HCT116 (cell line): Measurements from ENCODE around the gene FOXB1. TPM values are rescaled to one million over a fixed set of nuclear protein-coding genes. Genes with fewer than 3 reads are reported as not detected.

Experiments
- ATAC-seq: fragments of 200-7000 bp; cut with Tn5 transposase; 2 replicates; pipeline ENCODE4 v1.9.1; 2020; ENCODE audit warnings: mild to moderate bottlenecking, moderate library complexity
- BruUV-seq: library from RNA; stranded (reverse); fragments of 400-500 nt; replicated peaks from 2 replicates; lab custom pipeline; 2021; lab: Mats Ljungman, UMichigan
- CTCF ChIA-PET: fragments of 300-600 bp; sonication (Branson Sonifier 250); formaldehyde crosslinking; loops from one replicate; lab custom pipeline; 2021; ENCODE audit warnings: antibody characterized with exemption; lab: Charles Lee
- POLR2A ChIA-PET: fragments of 300-600, 350-600 bp; sonication (Branson Sonifier 250); formaldehyde crosslinking; loops from one replicate; lab custom pipeline; 2021; ENCODE audit warnings: antibody characterized with exemption; lab: Charles Lee
- RAD21 ChIA-PET, 2 experiments: fragments of 300-600 bp; sonication (Branson Sonifier 250); formaldehyde crosslinking; loops; one replicate each; lab custom pipeline; 2023; ENCODE audit warnings: low total read pairs in 2 of 2; ENCODE audit not compliant: uncharacterized antibody in 2 of 2, unreplicated experiment in 2 of 2, low non-redundant PET in 1 of 2; lab: Charles Lee
- DNase-seq: peaks from one replicate; pipeline ENCODE4 v3.0.0-alpha.2; 2010; ENCODE audit warnings: low read depth, low spot score
- H2AFZ ChIP-seq: fragments of 200-600 bp; shearing (Covaris generic), sonication (generic); 2 replicates; pipeline ENCODE4 v1.6.1; 2017; ENCODE audit warnings: low read depth, mixed run types, mixed read lengths, antibody characterized with exemption, low read length; ENCODE audit not compliant: poor library complexity, severe bottlenecking
- H3K27ac ChIP-seq: 2 replicates; pipeline ENCODE4 v1.5.1; 2012; ENCODE audit warnings: low read depth, low read length
- H3K27me3 ChIP-seq: fragments of 200-600 bp; sonication (generic); 2 replicates; pipeline ENCODE4 v1.6.1; 2016; ENCODE audit warnings: mixed run types, low read length, mixed read lengths; ENCODE audit not compliant: insufficient read depth
- H3K36me3 ChIP-seq, 2 experiments: fragments of 200-500 bp in 1 of 2; fragments of 200-600 bp in 1 of 2; sonication (Bioruptor generic) in 1 of 2; sonication (generic) in 1 of 2; 2 replicates each; pipeline versions ENCODE4 v1.5.1 to v1.6.1; 2014 to 2016; ENCODE audit warnings: low read length in 2 of 2, inconsistent platforms in 1 of 2, mixed read lengths in 1 of 2, mixed run types in 1 of 2; ENCODE audit not compliant: insufficient read depth in 2 of 2, control insufficient read depth in 1 of 2
- H3K4me1 ChIP-seq, 2 experiments: fragments of 200-600 bp in 1 of 2; sonication (generic) in 1 of 2; 2 replicates each; pipeline versions ENCODE4 v1.5.1 to v1.6.1; 2012 to 2017; ENCODE audit warnings: low read length in 2 of 2, inconsistent platforms in 1 of 2, mild to moderate bottlenecking in 1 of 2, mixed read lengths in 1 of 2, mixed run types in 1 of 2, moderate library complexity in 1 of 2; ENCODE audit not compliant: insufficient read depth in 2 of 2, control insufficient read depth in 1 of 2
- H3K4me2 ChIP-seq: fragments of 200-600 bp; sonication (generic); 2 replicates; pipeline ENCODE4 v1.6.1; 2017; ENCODE audit warnings: mixed run types, low read length, mixed read lengths
- H3K4me3 ChIP-seq, 2 experiments: fragments of 200-600 bp in 1 of 2; sonication (generic) in 1 of 2; replicated peaks in 1 of 2; 2 replicates each; pipeline ENCODE4 v1.5.1; 2011 to 2016; ENCODE audit warnings: low read length in 2 of 2, control low read depth in 1 of 2, low read depth in 1 of 2, mild to moderate bottlenecking in 1 of 2, mixed read lengths in 1 of 2, mixed run types in 1 of 2
- H3K79me2 ChIP-seq: fragments of 200-600 bp; sonication (generic); 2 replicates; pipeline ENCODE4 v1.6.1; 2017; ENCODE audit warnings: mild to moderate bottlenecking, mixed run types, low read length, moderate library complexity, mixed read lengths; ENCODE audit not compliant: insufficient read depth
- H3K9ac ChIP-seq: fragments of 200-600 bp; sonication (generic); 2 replicates; pipeline ENCODE4 v1.6.1; 2016; ENCODE audit warnings: low read length, mixed read lengths
- H3K9me2 ChIP-seq: fragments of 200-600 bp; sonication (generic), shearing (Covaris generic); 2 replicates; pipeline ENCODE4 v1.6.1; 2017; ENCODE audit warnings: mixed run types, mild to moderate bottlenecking, moderate library complexity; ENCODE audit not compliant: insufficient read depth
- H3K9me3 ChIP-seq, 2 experiments: fragments of 200-500 bp in 1 of 2; fragments of 200-600 bp in 1 of 2; sonication (Bioruptor generic) in 1 of 2; sonication (generic) in 1 of 2; 2 replicates each; pipeline ENCODE4 v1.6.1; 2014 to 2017; ENCODE audit warnings: low read length in 2 of 2, mixed read lengths in 2 of 2, inconsistent platforms in 1 of 2, low read depth in 1 of 2, mild to moderate bottlenecking in 1 of 2, mixed run types in 1 of 2, moderate library complexity in 1 of 2; ENCODE audit not compliant: control insufficient read depth in 1 of 2, insufficient read depth in 1 of 2
- H4K20me1 ChIP-seq: fragments of 200-600 bp; sonication (generic), shearing (Covaris generic); 2 replicates; pipeline ENCODE4 v1.6.1; 2017; ENCODE audit warnings: mixed run types, mild to moderate bottlenecking, moderate library complexity; ENCODE audit not compliant: insufficient read depth
- ATF3 ChIP-seq: IDR thresholded peaks from 2 replicates; pipeline ENCODE4 v1.6.1; 2012
- CBX3 ChIP-seq: IDR thresholded peaks from 2 replicates; pipeline ENCODE4 v1.6.1; 2012; ENCODE audit warnings: low read depth
- CEBPB ChIP-seq: IDR thresholded peaks from 2 replicates; pipeline ENCODE4 v1.6.1; 2012; ENCODE audit warnings: low read depth
- ELF1 ChIP-seq: IDR thresholded peaks from 2 replicates; pipeline ENCODE4 v1.6.1; 2012; ENCODE audit warnings: low read depth, borderline replicate concordance
- EZH2 ChIP-seq: fragments of 200-600 bp; sonication (generic); IDR thresholded peaks from 2 replicates; pipeline ENCODE4 v1.6.1; 2017; ENCODE audit warnings: antibody characterized with exemption, mixed run types
- EZH2phosphoT487 ChIP-seq: fragments of 200-600 bp; IDR thresholded peaks from 2 replicates; pipeline ENCODE4 v1.6.1; 2018; ENCODE audit warnings: antibody characterized with exemption, borderline replicate concordance
- FOSL1 ChIP-seq: IDR thresholded peaks from 2 replicates; pipeline ENCODE4 v1.6.1; 2012; ENCODE audit warnings: low read depth
- POLR2A ChIP-seq: IDR thresholded peaks from 2 replicates; pipeline ENCODE4 v1.7.0; 2011; ENCODE audit warnings: borderline replicate concordance; ENCODE audit not compliant: insufficient read depth, insufficient read length; ENCODE audit errors: extremely low read depth
- RAD21 ChIP-seq: IDR thresholded peaks from 2 replicates; pipeline ENCODE4 v1.6.1; 2012; ENCODE audit warnings: low read depth, mild to moderate bottlenecking
- SIN3A ChIP-seq: IDR thresholded peaks from 2 replicates; pipeline ENCODE4 v1.6.1; 2012; ENCODE audit warnings: low read depth
- ZNF274 ChIP-seq: fragments of 200-500 bp; sonication (Bioruptor generic); IDR thresholded peaks from 2 replicates; pipeline ENCODE4 v1.6.1; 2014; ENCODE audit warnings: mild to moderate bottlenecking, low read depth, low read length, inconsistent platforms
- intact Hi-C: fragments of 100-400 bp; cut with micrococcal nuclease; formaldehyde crosslinking; loops from 2 replicates; pipeline ENCODE4 v1.10.0; 2022
- total RNA-seq: library from RNA; stranded (reverse); gene quantifications from one replicate; pipeline ENCODE4 v1.2.1, GENCODE V29; 2021; ENCODE audit not compliant: unreplicated experiment
- TF ChIP-seq, protein P1 (sequence below): IDR thresholded peaks from 2 replicates; pipeline ENCODE4 v1.6.1; 2012
- TF ChIP-seq, protein P2 (sequence below): IDR thresholded peaks from 2 replicates; pipeline ENCODE4 v1.6.1; 2011; ENCODE audit warnings: mild to moderate bottlenecking, low read length, moderate library complexity; ENCODE audit not compliant: insufficient replicate concordance; ENCODE audit errors: extremely low read depth

The FOXB1 gene
- total RNA-seq, 1 experiment from 2014 or later: not detected

DNA sequence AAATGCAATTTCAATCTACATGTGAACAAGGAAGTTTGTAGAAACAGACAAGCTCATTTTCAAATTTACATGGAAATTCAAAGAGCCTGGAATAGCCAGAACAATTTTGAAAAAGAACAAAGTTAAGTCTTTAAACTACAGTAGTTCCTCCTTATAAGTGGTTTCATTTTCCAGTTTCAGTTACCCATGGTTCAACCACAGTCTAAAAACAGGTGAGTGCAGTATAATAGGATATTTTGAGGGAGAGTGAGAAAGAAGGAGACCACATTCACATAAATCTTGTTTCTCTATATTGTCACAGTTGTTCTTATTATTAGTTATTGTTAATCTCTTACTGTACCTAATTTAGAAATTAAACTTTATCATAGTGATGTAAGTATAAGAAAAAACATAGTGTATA, 45.8 kb upstream of the FOXB1 start:
- Histone ChIP-seq H3K27ac (no peak overlapping the region), H3K4me3 (no peak overlapping the region), H3K4me2 (no peak overlapping the region), H3K79me2 (no peaks in the 10 kb centered on the region), H2AFZ (no peak overlapping the region), H4K20me1 (no peaks in the 10 kb centered on the region), H3K27me3 (peaks cover 12% of the 10 kb centered on the region; the same call in 1 of the 2 replicates), H3K9me3 (no peaks in the 10 kb centered on the region; a peak in 1 of 4 replicates), H3K9me2 (no peaks in the 10 kb centered on the region), H3K36me3 (no peaks in the 10 kb centered on the region), H3K9ac (no peak overlapping the region), H3K4me1 (no peaks in the 10 kb centered on the region)
- POLR2A ChIA-PET: no interaction called here
- RAD21 ChIA-PET: no interaction called here
- CTCF ChIA-PET: no interaction called here
- no peak for DNase-seq
- BruUV-seq: no TSS peak
- ATAC-seq: no peak
- TF ChIP-seq, protein P1, sequence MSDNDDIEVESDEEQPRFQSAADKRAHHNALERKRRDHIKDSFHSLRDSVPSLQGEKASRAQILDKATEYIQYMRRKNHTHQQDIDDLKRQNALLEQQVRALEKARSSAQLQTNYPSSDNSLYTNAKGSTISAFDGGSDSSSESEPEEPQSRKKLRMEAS: no peak
- no peak for TF ChIP-seq POLR2A
- no peak for TF ChIP-seq FOSL1
- TF ChIP-seq, protein P2, sequence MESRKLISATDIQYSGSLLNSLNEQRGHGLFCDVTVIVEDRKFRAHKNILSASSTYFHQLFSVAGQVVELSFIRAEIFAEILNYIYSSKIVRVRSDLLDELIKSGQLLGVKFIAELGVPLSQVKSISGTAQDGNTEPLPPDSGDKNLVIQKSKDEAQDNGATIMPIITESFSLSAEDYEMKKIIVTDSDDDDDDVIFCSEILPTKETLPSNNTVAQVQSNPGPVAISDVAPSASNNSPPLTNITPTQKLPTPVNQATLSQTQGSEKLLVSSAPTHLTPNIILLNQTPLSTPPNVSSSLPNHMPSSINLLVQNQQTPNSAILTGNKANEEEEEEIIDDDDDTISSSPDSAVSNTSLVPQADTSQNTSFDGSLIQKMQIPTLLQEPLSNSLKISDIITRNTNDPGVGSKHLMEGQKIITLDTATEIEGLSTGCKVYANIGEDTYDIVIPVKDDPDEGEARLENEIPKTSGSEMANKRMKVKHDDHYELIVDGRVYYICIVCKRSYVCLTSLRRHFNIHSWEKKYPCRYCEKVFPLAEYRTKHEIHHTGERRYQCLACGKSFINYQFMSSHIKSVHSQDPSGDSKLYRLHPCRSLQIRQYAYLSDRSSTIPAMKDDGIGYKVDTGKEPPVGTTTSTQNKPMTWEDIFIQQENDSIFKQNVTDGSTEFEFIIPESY: no peak
- intact Hi-C loops: no loop called here

DNA sequence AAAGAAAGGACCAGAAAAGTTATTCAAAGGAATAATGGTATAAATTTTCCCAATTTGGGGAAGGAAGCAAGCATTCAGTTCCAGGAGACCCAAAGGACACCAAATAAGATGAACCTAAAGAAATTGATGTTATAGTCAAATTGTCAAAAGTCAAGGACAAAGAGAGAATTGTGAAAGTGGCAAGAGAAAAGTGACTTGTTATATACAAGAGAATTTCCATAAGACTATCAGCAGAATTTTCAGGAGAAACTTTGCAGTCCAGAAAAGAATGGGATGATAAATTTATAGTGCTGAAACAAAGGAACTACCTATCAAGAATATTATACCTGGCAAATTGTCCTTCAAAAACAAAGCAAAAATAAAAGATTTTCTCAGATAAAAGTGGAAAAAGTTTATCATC, 43.8 kb upstream of the FOXB1 start:
- Histone ChIP-seq H3K4me2 (no peak overlapping the region), H3K27me3 (0 out of 2 replicates have a peak, but pooled peaks cover 5% of the 10 kb centered on the region), H3K27ac (no peak overlapping the region), H4K20me1 (no peaks in the 10 kb centered on the region), H3K9me3 (no peaks in the 10 kb centered on the region; a peak in 1 of 4 replicates), H3K4me3 (no peak overlapping the region), H3K4me1 (no peaks in the 10 kb centered on the region), H3K36me3 (no peaks in the 10 kb centered on the region), H3K9me2 (no peaks in the 10 kb centered on the region), H3K9ac (no peak overlapping the region), H2AFZ (no peak overlapping the region)
- ATAC-seq (no peak), DNase-seq (no peak)
- no TSS peak for BruUV-seq
- ChIA-PET POLR2A (no interaction called here), RAD21 (no interaction called here)
- TF ChIP-seq POLR2A (no peak), CBX3 (no peak), EZH2 (no peak), ZNF274 (no peak), RAD21 (no peak), SIN3A (no peak), ATF3 (no peak), CEBPB (no peak), FOSL1 (no peak), EZH2phosphoT487 (no peak), ELF1 (no peak)
- TF ChIP-seq, all 23 proteins: peak for 0
- intact Hi-C loops: no loop called here
- H3K79me2 ChIP-seq: no peaks in the 10 kb centered on the region
- CTCF ChIA-PET: no interaction called here
